Urothelium cell line (cell line): ENCODE data around the gene ADORA2B.
"Not testable (repeated sequence)": the region's sequence is repeated elsewhere in the genome, so short reads cannot be mapped to it uniquely, and the experiment has no call there.

Experiments
- DNase-seq: peaks from one replicate; pipeline ENCODE4 v3.0.0; 2011; ENCODE audit warnings: low spot score, mixed read lengths
- FAIRE-seq: peaks from 2 replicates; lab custom pipeline; 2011; peaks lifted over from hg19 to GRCh38; lab: Jason Lieb, UNC

The ADORA2B gene

GRCh38 chr17:15920758-15921239 lies 24.1 kb upstream of the ADORA2B start:
- FAIRE-seq (no peak), DNase-seq (peak; percentile 85)

- FAIRE-seq, result no peak
Observed at GRCh38 chr17:15921640-15922039, 23.3 kb upstream of the ADORA2B start.

GRCh38 chr17:15922586-15922985 lies 22.3 kb upstream of the ADORA2B start:
- DNase-seq (no peak), FAIRE-seq (no peak)

More at GRCh38 chr17:15921640-15922039, 23.3 kb upstream of the ADORA2B start:
- DNase-seq, result no peak

- DNase-seq (no peak), FAIRE-seq (no peak)
Observed at GRCh38 chr17:15926039-15926740, 18.7 kb upstream of the ADORA2B start.

GRCh38 chr17:15928286-15928785 lies 16.6 kb upstream of the ADORA2B start:
- no peak for FAIRE-seq
- DNase-seq, result no peak

GRCh38 chr17:15929941-15930340 lies 15.0 kb upstream of the ADORA2B start:
- DNase-seq, result no peak
- FAIRE-seq, result no peak

- FAIRE-seq (no peak), DNase-seq (no peak)
Observed at GRCh38 chr17:15930426-15930825, 14.5 kb upstream of the ADORA2B start.

GRCh38 chr17:15931394-15931793 lies 13.5 kb upstream of the ADORA2B start:
- FAIRE-seq, result no peak
- DNase-seq, result no peak

GRCh38 chr17:15934866-15935265 lies 10.1 kb upstream of the ADORA2B start:
- no peak for DNase-seq
- FAIRE-seq, result no peak

- FAIRE-seq (no peak), DNase-seq (no peak)
Observed at GRCh38 chr17:15935891-15936290, 9.0 kb upstream of the ADORA2B start.

GRCh38 chr17:15936481-15936880 lies 8.4 kb upstream of the ADORA2B start:
- FAIRE-seq, DNase-seq: not testable (repeated sequence)

- DNase-seq, result peak; percentile 65
- no peak for FAIRE-seq
Observed at GRCh38 chr17:15941781-15942180, 3.1 kb upstream of the ADORA2B start.

- FAIRE-seq (no peak), DNase-seq (no peak)
Observed at GRCh38 chr17:15942207-15942833, 2.6 kb upstream of the ADORA2B start.

- DNase-seq (no peak), FAIRE-seq (no peak)
Observed at GRCh38 chr17:15943971-15944758, 765 bp upstream of the ADORA2B start.

- FAIRE-seq (no peak), DNase-seq (no peak)
Observed at GRCh38 chr17:15945527-15946191, 729 bp downstream of the ADORA2B start.

GRCh38 chr17:15946611-15947120 lies 1.7 kb downstream of the ADORA2B start:
- DNase-seq, result no peak

GRCh38 chr17:15947271-15947670 lies 2.3 kb downstream of the ADORA2B start:
- DNase-seq (no peak), FAIRE-seq (no peak)

More at GRCh38 chr17:15946611-15947120, 1.7 kb downstream of the ADORA2B start:
- no peak for FAIRE-seq

- no peak for FAIRE-seq
- no peak for DNase-seq
Observed at GRCh38 chr17:15947976-15948752, 3.2 kb downstream of the ADORA2B start.

- no peak for DNase-seq
- no peak for FAIRE-seq
Observed at GRCh38 chr17:15951368-15952047, 6.6 kb downstream of the ADORA2B start.
